HepG2 (cell line): ENCODE measurements around the gene DHRS12.

ENCODE experiments used
- RFX5 ChIP-seq: IDR thresholded peaks from 2 replicates; pipeline ENCODE4 v1.6.1; 2011; ENCODE audit warnings: low read depth, low read length, improper control_type of control experiment
- RNF2 ChIP-seq: fragments of 450-650 bp; conservative IDR thresholded peaks from 2 replicates; pipeline ENCODE4 v1.6.1; 2016; ENCODE audit warnings: low read depth

- TF ChIP-seq RNF2 (no peak), RFX5 (no peak)
Measured at GRCh38 chr13:51828730-51829567, 25.0 kb upstream of the DHRS12 start.
